GM12878 (cell line): ENCODE results near the gene AP3S2. TPM values are rescaled to one million over a fixed set of nuclear protein-coding genes. Genes with fewer than 3 reads are reported as not detected.

ENCODE experiments used
- EP300 ChIP-seq, 2 experiments: fragments of 150-350 bp in 1 of 2; IDR thresholded peaks; 2 replicates each; pipeline ENCODE4 v1.6.1; 2011 to 2012; ENCODE audit warnings: low read depth in 2 of 2, low read length in 2 of 2, borderline replicate concordance in 1 of 2, improper control_type of control experiment in 1 of 2, inconsistent platforms in 1 of 2; ENCODE audit not compliant: control insufficient read depth in 1 of 2
- MEF2B ChIP-seq: fragments of 450-650 bp; IDR thresholded peaks from 2 replicates; pipeline ENCODE4 v1.6.1; 2018; ENCODE audit warnings: mild to moderate bottlenecking, moderate library complexity; ENCODE audit not compliant: partially characterized antibody, poor library complexity, severe bottlenecking
- NFYB ChIP-seq: IDR thresholded peaks from 2 replicates; pipeline ENCODE4 v1.6.1; 2011; ENCODE audit warnings: low read depth, mild to moderate bottlenecking, low read length, improper control_type of control experiment, moderate library complexity; ENCODE audit not compliant: insufficient read depth
- polyA plus RNA-seq, 11 experiments: library from polyadenylated mRNA; depleted of rRNA in 4 of 11; unstranded in 6 of 11; stranded (reverse) in 5 of 11; fragments of >200 nt; fragmentation: Nextera tagmentation in 4 of 11; fragmentation: Illumina TruSeq in 1 of 11; extraction: Ambion mirVana in 4 of 11; extraction: Trizol in 1 of 11; gene quantifications; 1 replicate in 1 of 11; 2 replicates in 10 of 11; pipeline versions ENCODE4 v1.2.1 to v1.2.3, GENCODE V29; 2011 to 2016; ENCODE audit warnings: inconsistent platforms in 2 of 11, missing spikeins in 2 of 11, low read depth in 1 of 11
- total RNA-seq, 4 experiments: library from RNA; depleted of rRNA in 3 of 4; stranded (reverse); fragments of >200 nt in 3 of 4; fragmentation: Illumina TruSeq in 1 of 4; extraction: Trizol in 1 of 4; gene quantifications; 2 replicates each; pipeline versions ENCODE4 v1.2.1 to v1.2.3, GENCODE V29; 2013 to 2021
- TF ChIP-seq, protein P1 (sequence below): IDR thresholded peaks from 2 replicates; pipeline ENCODE4 v1.6.1; 2012; ENCODE audit warnings: improper control_type of control experiment, low read depth, low read length; ENCODE audit not compliant: insufficient replicate concordance

AP3S2 gene
- total and polyA plus RNA-seq, 10 of the 15 experiments (the other 5 are each of a cell fraction or from before 2014, with no cell fraction given) = 10.0 to 43.6 (median 26.0) TPM

DNA sequence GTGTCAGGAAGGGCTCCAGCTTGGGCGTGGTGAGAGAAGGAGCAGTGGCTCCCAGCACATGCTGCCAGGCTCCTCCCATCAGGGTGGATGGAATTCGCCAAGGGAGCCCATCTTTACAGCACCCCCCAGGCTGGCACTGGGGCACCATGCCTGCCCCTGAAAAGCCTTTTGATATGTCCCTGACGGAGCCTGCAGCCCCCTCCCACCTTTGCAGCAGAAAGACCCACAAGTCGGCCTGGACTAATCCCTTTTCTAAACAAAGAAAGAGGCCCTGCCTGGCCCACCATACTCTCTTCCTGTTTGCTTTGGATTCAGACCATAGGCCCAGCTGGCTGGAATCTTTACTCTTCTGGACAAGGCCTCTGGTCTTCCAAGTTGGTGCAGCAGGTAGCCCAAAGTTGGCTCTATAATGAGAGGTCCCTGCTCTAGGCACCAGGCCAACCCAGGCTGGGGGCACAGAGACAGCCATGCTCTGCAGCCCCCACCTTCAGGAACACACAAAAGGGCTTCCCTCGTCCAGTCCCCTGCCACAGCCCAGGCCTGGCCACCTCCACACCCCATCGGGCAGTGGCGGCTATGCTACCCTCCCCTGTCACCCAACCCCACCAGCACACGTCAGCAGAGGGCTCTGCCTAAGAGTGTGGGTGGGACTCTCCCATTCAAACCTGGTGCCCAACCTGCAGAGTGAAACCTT lies 84.6 kb downstream of the AP3S2 start (continued):
- TF ChIP-seq, protein P1, sequence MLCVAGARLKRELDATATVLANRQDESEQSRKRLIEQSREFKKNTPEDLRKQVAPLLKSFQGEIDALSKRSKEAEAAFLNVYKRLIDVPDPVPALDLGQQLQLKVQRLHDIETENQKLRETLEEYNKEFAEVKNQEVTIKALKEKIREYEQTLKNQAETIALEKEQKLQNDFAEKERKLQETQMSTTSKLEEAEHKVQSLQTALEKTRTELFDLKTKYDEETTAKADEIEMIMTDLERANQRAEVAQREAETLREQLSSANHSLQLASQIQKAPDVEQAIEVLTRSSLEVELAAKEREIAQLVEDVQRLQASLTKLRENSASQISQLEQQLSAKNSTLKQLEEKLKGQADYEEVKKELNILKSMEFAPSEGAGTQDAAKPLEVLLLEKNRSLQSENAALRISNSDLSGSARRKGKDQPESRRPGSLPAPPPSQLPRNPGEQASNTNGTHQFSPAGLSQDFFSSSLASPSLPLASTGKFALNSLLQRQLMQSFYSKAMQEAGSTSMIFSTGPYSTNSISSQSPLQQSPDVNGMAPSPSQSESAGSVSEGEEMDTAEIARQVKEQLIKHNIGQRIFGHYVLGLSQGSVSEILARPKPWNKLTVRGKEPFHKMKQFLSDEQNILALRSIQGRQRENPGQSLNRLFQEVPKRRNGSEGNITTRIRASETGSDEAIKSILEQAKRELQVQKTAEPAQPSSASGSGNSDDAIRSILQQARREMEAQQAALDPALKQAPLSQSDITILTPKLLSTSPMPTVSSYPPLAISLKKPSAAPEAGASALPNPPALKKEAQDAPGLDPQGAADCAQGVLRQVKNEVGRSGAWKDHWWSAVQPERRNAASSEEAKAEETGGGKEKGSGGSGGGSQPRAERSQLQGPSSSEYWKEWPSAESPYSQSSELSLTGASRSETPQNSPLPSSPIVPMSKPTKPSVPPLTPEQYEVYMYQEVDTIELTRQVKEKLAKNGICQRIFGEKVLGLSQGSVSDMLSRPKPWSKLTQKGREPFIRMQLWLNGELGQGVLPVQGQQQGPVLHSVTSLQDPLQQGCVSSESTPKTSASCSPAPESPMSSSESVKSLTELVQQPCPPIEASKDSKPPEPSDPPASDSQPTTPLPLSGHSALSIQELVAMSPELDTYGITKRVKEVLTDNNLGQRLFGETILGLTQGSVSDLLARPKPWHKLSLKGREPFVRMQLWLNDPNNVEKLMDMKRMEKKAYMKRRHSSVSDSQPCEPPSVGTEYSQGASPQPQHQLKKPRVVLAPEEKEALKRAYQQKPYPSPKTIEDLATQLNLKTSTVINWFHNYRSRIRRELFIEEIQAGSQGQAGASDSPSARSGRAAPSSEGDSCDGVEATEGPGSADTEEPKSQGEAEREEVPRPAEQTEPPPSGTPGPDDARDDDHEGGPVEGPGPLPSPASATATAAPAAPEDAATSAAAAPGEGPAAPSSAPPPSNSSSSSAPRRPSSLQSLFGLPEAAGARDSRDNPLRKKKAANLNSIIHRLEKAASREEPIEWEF = no peak
- TF ChIP-seq EP300 (IDR thresholded peaks at IDR 0.05; ENCODE audit: borderline replicate concordance in 1 of 2, control insufficient read depth in 1 of 2, low read depth in 2 of 2, low read length in 2 of 2) (no peak), NFYB (no peak), MEF2B (no peak)
- TF ChIP-seq, all 136 proteins: peak for 0
